Astrocyte (in vitro differentiated cells and primary cell): Measurements from ENCODE around the gene KCNQ5. TPM values are rescaled to one million over a fixed set of nuclear protein-coding genes. Genes with fewer than 3 reads are reported as not detected.

Experiments used
- DNase-seq: peaks from one replicate; pipeline ENCODE4 v3.0.0-alpha.2; 2010; ENCODE audit warnings: low read depth
- FAIRE-seq: peaks from 2 replicates; lab custom pipeline; 2011; peaks lifted over from hg19 to GRCh38; lab: Jason Lieb, UNC
- H2AFZ ChIP-seq: 2 replicates; pipeline ENCODE4 v1.6.0; 2012; ENCODE audit warnings: low read depth, low read length, inconsistent platforms
- H3K27ac ChIP-seq: 2 replicates; pipeline ENCODE4 v1.5.1; 2011; ENCODE audit warnings: low read depth, low read length, inconsistent platforms
- H3K27me3 ChIP-seq: 2 replicates; pipeline ENCODE4 v1.6.0; 2011; ENCODE audit warnings: low read length, inconsistent platforms; ENCODE audit not compliant: insufficient read depth
- H3K36me3 ChIP-seq: 2 replicates; pipeline ENCODE4 v1.5.1; 2011; ENCODE audit warnings: low read length, inconsistent platforms; ENCODE audit not compliant: insufficient read depth
- H3K4me1 ChIP-seq: 2 replicates; pipeline ENCODE4 v1.5.1; 2011; ENCODE audit warnings: low read length, inconsistent platforms; ENCODE audit not compliant: insufficient read depth
- H3K4me2 ChIP-seq: 2 replicates; pipeline ENCODE4 v1.6.0; 2012; ENCODE audit warnings: low read length, inconsistent platforms
- H3K4me3 ChIP-seq: 2 replicates; pipeline ENCODE4 v1.5.1; 2011; ENCODE audit warnings: low read depth, mild to moderate bottlenecking, low read length, inconsistent platforms; ENCODE audit not compliant: insufficient read depth
- H3K79me2 ChIP-seq: 2 replicates; pipeline ENCODE4 v1.6.0; 2012; ENCODE audit warnings: mild to moderate bottlenecking, low read length, inconsistent platforms; ENCODE audit not compliant: insufficient read depth
- H3K9ac ChIP-seq: 2 replicates; pipeline ENCODE4 v1.6.0; 2012; ENCODE audit warnings: mild to moderate bottlenecking, low read length, inconsistent platforms
- H3K9me3 ChIP-seq: 2 replicates; pipeline ENCODE4 v1.5.1; 2012; ENCODE audit warnings: low read depth, mild to moderate bottlenecking, low read length, inconsistent platforms; ENCODE audit not compliant: insufficient read depth
- H4K20me1 ChIP-seq: 2 replicates; pipeline ENCODE4 v1.6.0; 2012; ENCODE audit warnings: low read length, inconsistent platforms; ENCODE audit not compliant: insufficient read depth
- H3K27ac Mint-ChIP-seq: one replicate; pipeline ENCODE4 v1.8.0; 2021; ENCODE audit warnings: mild to moderate bottlenecking, mixed read lengths; ENCODE audit not compliant: unreplicated experiment
- H3K27me3 Mint-ChIP-seq: one replicate; pipeline ENCODE4 v1.8.0; 2021; ENCODE audit warnings: low read depth, mixed read lengths; ENCODE audit not compliant: unreplicated experiment
- H3K36me3 Mint-ChIP-seq: one replicate; pipeline ENCODE4 v1.8.0; 2021; ENCODE audit warnings: low read depth, mixed read lengths; ENCODE audit not compliant: unreplicated experiment
- H3K4me1 Mint-ChIP-seq: one replicate; pipeline ENCODE4 v1.8.0; 2021; ENCODE audit warnings: low read depth, mixed read lengths; ENCODE audit not compliant: unreplicated experiment
- H3K4me3 Mint-ChIP-seq: one replicate; pipeline ENCODE4 v1.8.0; 2021; ENCODE audit warnings: mild to moderate bottlenecking, moderate library complexity, mixed read lengths; ENCODE audit not compliant: unreplicated experiment
- H3K9me3 Mint-ChIP-seq: one replicate; pipeline ENCODE4 v1.8.0; 2021; ENCODE audit warnings: mild to moderate bottlenecking, mixed read lengths; ENCODE audit not compliant: unreplicated experiment
- EZH2 ChIP-seq: IDR thresholded peaks from 2 replicates; pipeline ENCODE4 v1.6.1; 2012; ENCODE audit warnings: mild to moderate bottlenecking, low read length, inconsistent platforms; ENCODE audit not compliant: insufficient read depth
- total RNA-seq: library from RNA; stranded (reverse); gene quantifications from 2 replicates; pipeline ENCODE4 v1.2.1, GENCODE V29; 2021
- TF ChIP-seq, protein P1 (sequence below): IDR thresholded peaks from 2 replicates; pipeline ENCODE4 v1.5.1; 2011; ENCODE audit warnings: low read depth, mild to moderate bottlenecking, inconsistent platforms, low read length, moderate library complexity; ENCODE audit not compliant: insufficient read depth

The KCNQ5 gene
- total RNA-seq, 1 donor from 2014 or later: 2.0 TPM

DNA sequence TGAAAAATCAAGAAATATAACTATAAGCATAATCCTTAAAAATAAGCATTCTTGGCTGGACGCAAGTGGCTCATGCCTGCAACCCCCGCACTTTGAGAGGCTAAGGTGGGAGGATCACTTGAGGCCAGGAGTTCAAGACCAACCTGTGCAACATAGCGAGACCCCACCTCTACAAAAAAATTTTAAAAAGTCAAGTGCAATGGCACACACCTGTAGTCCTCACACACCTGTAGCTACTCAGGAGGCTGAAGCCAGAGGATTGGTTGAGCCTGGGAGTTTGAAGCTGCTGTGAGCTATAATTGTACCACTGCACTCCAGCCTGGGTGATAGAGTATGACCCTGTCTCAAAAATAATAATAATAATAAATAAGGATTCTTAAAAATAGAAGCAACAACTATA is 494.5 kb downstream of the KCNQ5 start:
- Mint-ChIP-seq H3K9me3 (no peaks in the 10 kb centered on the region), H3K36me3 (no peaks in the 10 kb centered on the region), H3K27me3 (no peaks in the 10 kb centered on the region), H3K4me1 (no peaks in the 10 kb centered on the region), H3K4me3 (no peak overlapping the region), H3K27ac (no peak overlapping the region)
- no peak for FAIRE-seq
- Histone ChIP-seq H3K27me3 (no peaks in the 10 kb centered on the region), H4K20me1 (no peaks in the 10 kb centered on the region), H2AFZ (no peak overlapping the region), H3K4me3 (no peak overlapping the region), H3K36me3 (no peaks in the 10 kb centered on the region), H3K79me2 (no peaks in the 10 kb centered on the region), H3K27ac (no peak overlapping the region), H3K9me3 (no peaks in the 10 kb centered on the region), H3K9ac (no peak overlapping the region), H3K4me1 (no peaks in the 10 kb centered on the region), H3K4me2 (no peak overlapping the region)
- TF ChIP-seq, protein P1, sequence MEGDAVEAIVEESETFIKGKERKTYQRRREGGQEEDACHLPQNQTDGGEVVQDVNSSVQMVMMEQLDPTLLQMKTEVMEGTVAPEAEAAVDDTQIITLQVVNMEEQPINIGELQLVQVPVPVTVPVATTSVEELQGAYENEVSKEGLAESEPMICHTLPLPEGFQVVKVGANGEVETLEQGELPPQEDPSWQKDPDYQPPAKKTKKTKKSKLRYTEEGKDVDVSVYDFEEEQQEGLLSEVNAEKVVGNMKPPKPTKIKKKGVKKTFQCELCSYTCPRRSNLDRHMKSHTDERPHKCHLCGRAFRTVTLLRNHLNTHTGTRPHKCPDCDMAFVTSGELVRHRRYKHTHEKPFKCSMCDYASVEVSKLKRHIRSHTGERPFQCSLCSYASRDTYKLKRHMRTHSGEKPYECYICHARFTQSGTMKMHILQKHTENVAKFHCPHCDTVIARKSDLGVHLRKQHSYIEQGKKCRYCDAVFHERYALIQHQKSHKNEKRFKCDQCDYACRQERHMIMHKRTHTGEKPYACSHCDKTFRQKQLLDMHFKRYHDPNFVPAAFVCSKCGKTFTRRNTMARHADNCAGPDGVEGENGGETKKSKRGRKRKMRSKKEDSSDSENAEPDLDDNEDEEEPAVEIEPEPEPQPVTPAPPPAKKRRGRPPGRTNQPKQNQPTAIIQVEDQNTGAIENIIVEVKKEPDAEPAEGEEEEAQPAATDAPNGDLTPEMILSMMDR: no peak
- TF ChIP-seq EZH2: no peak
- DNase-seq: no peak

DNA sequence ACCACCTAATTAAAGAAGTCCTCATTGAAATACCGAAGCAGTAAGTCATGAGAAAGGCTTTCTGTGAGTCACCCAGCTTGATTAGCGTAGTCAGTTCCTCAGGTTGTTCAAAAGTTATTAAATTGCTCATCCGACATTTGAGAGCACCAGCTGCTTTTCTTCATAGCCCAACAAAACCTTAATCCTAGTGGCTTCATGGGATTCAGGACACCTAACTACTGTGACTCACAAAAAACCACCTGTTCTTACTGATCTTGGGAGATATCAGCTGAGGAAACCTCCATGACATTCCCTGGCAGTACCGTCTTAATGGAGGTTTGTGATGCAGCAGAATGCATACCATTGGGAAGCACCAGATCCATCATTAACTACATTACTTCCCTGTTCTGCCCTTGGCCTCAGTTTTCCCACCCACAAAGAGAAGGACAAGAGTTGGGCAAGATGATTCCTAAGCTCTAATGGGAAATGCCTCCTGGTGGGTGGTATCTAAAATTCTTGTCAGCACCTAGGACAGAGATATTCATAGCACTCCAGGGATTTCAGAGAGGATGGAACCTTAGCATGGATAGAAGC is 499.6 kb downstream of the KCNQ5 start:
- Mint-ChIP-seq H3K9me3 (no peaks in the 10 kb centered on the region), H3K36me3 (no peaks in the 10 kb centered on the region), H3K4me3 (no peak overlapping the region), H3K27me3 (no peaks in the 10 kb centered on the region), H3K4me1 (no peaks in the 10 kb centered on the region), H3K27ac (no peak overlapping the region)
- no peak overlapping the region for H3K4me3 ChIP-seq
- H3K4me1 ChIP-seq: no peaks in the 10 kb centered on the region
- H3K9ac ChIP-seq: no peak overlapping the region
- no peaks in the 10 kb centered on the region for H3K27me3 ChIP-seq
- H2AFZ ChIP-seq: no peak overlapping the region
- FAIRE-seq (peak; percentile 29), DNase-seq (peak; percentile 74)
- no peak overlapping the region for H3K27ac ChIP-seq
- no peaks in the 10 kb centered on the region for H3K79me2 ChIP-seq
- H3K9me3 ChIP-seq: no peaks in the 10 kb centered on the region
- no peak overlapping the region for H3K4me2 ChIP-seq
- TF ChIP-seq EZH2: no peak
- TF ChIP-seq, protein P1: no peak
- H3K36me3 ChIP-seq: no peaks in the 10 kb centered on the region
- no peaks in the 10 kb centered on the region for H4K20me1 ChIP-seq

DNA sequence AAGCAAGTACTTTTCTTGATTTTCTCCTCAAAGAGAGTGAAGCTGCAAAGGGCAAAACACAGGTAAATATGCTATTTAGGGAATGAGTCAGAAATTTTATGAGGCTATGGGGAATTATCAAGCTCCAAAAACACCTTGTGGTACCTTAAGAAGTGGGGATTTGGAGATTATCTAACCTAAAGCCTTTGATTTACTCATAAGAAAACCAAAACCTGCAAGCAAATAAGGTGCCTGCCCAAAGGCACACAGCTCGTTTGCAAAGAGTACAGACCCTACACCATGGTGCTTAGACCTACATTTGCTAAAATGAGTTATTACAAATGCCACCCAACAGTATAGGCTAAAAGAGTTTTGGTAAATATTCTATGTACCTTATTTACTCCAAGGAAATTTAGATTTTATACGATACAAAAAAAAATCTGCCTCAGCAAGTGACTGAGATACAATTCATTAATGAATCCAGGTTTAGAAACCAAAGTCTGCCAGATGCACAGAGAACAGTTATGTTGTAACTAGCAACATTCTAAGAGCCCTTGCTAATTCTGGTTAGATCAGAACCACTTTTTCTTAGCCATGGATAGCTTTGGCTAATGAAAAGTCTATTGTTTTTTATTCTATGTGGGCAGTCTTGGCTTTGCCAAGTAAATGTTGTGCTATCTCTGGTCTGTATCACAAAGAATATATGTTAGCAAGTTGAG is 501.9 kb downstream of the KCNQ5 start:
- Histone ChIP-seq H3K79me2 (no peaks in the 10 kb centered on the region), H3K9me3 (no peaks in the 10 kb centered on the region), H3K27me3 (no peaks in the 10 kb centered on the region), H3K27ac (no peak overlapping the region), H3K4me3 (no peak overlapping the region), H3K4me1 (no peaks in the 10 kb centered on the region), H2AFZ (no peak overlapping the region), H3K36me3 (no peaks in the 10 kb centered on the region), H4K20me1 (no peaks in the 10 kb centered on the region), H3K4me2 (no peak overlapping the region), H3K9ac (no peak overlapping the region)
- no peaks in the 10 kb centered on the region for H3K27me3 Mint-ChIP-seq
- FAIRE-seq: no peak
- no peaks in the 10 kb centered on the region for H3K9me3 Mint-ChIP-seq
- no peak overlapping the region for H3K27ac Mint-ChIP-seq
- no peak for DNase-seq
- H3K4me3 Mint-ChIP-seq: no peak overlapping the region
- H3K4me1 Mint-ChIP-seq: no peaks in the 10 kb centered on the region
- TF ChIP-seq, protein P1: no peak
- TF ChIP-seq EZH2: no peak
- H3K36me3 Mint-ChIP-seq: no peaks in the 10 kb centered on the region
